ENCODE measurements around the gene SIRPG. TPM values are rescaled to one million over a fixed set of nuclear protein-coding genes. Genes with fewer than 3 reads are reported as not detected.
A peak's percentile ranks its signal among the peaks of the same experiment; 100 is the strongest.

Gene SIRPG
- total and polyA plus RNA-seq, 2 of the 8 experiments (the other 6 are each of a cell fraction or from before 2014, with no cell fraction given): 0.08 TPM; not detected in 1

GRCh38 chr20:1635291-1635979 is 22.1 kb downstream of the SIRPG start:
- Histone ChIP-seq H4K91ac (replicated peaks; ENCODE audit: insufficient read length, low read length) (no peak overlapping the region), H3K14ac (ENCODE audit: insufficient read length) (no peak overlapping the region), H2BK20ac (ENCODE audit: low read length) (no peak overlapping the region), H3K79me1 (ENCODE audit: low read depth, low read length) (no peaks in the 10 kb centered on the region), H3K79me2 (ENCODE audit: control insufficient read depth in 1 of 2, insufficient read depth in 2 of 2, low read length in 2 of 2) (no peaks in the 10 kb centered on the region), H2BK15ac (ENCODE audit: low read length) (no peak overlapping the region), H2BK12ac (ENCODE audit: low read depth, low read length) (no peak overlapping the region; the same call in 1 of the 2 replicates), H3K9me3 (ENCODE audit: insufficient read depth in 2 of 2, low read depth in 1 of 2, low read length in 1 of 2) (no peaks in the 10 kb centered on the region), H4K20me1 (replicated peaks in 1 of 2; ENCODE audit: control insufficient read depth in 1 of 2, insufficient read depth in 2 of 2, low read length in 2 of 2) (no peaks in the 10 kb centered on the region), H3K23me2 (ENCODE audit: low read depth, low read length) (no peaks in the 10 kb centered on the region), H3K18ac (ENCODE audit: extremely low read depth, low read length) (no peak overlapping the region), H2AK5ac (ENCODE audit: low read depth, low read length) (no peak overlapping the region), H4K5ac (ENCODE audit: insufficient read length, low read depth, low read length) (no peak overlapping the region), H2AFZ (ENCODE audit: low read length) (no peak overlapping the region), H3K36me3 (ENCODE audit: control insufficient read depth in 2 of 4, insufficient read depth in 4 of 4, low read length in 3 of 4) (no peaks in the 10 kb centered on the region), H3K4ac (replicated peaks; ENCODE audit: insufficient read length, low read depth, low read length) (no peak overlapping the region), H3K9ac (replicated peaks in 1 of 4; ENCODE audit: extremely low read depth in 1 of 4, low read depth in 3 of 4, low read length in 3 of 4) (no peak overlapping the region), H2BK120ac (replicated peaks; ENCODE audit: low read depth, low read length) (no peak overlapping the region), H3K4me3 (ENCODE audit: extremely low read depth in 1 of 4, insufficient read depth in 2 of 4, low read depth in 3 of 4, low read length in 4 of 4) (no peak overlapping the region), H4K8ac (ENCODE audit: extremely low read depth, insufficient read depth, low read length) (no peak overlapping the region), H3K56ac (replicated peaks; ENCODE audit: insufficient read length, low read depth, low read length) (no peak overlapping the region), H3K27ac (ENCODE audit: low read depth, low read length) (no peak overlapping the region), H2BK5ac (ENCODE audit: low read depth, low read length) (no peak overlapping the region), H3K23ac (ENCODE audit: insufficient read length) (no peak overlapping the region), H3K4me2 (ENCODE audit: insufficient read depth in 1 of 2, low read depth in 2 of 2, low read length in 2 of 2) (peak overlapping the region in 1 of 2 experiments; percentile 27; a peak in 2 of 4 replicates), H3K4me1 (replicated peaks in 1 of 4; ENCODE audit: control insufficient read depth in 3 of 4, insufficient read depth in 4 of 4, low read length in 3 of 4) (peaks cover 0 to 9% (median 4%) of the 10 kb centered on the region in 4 experiments; a peak in 4 of 7 replicates), H3K27me3 (replicated peaks in 1 of 4; ENCODE audit: control insufficient read depth in 3 of 4, extremely low read depth in 1 of 4, insufficient read depth in 3 of 4, low read length in 3 of 4) (no peaks in the 10 kb centered on the region)
- DNase-seq (ENCODE audit: low read depth in 1 of 2, low spot score in 2 of 2): no peak
- WGBS, 2 experiments (ENCODE audit: extremely low coverage in 1 of 2, insufficient coverage in 1 of 2, insufficient read length in 1 of 2, insufficient replicate concordance in 2 of 2, low coverage in 1 of 2, low lambda C conversion rate in 2 of 2, missing lambda C conversion rate in 1 of 2): 78% methylated on average over 10 of the region's 10 CpGs; no CpG with 5 or more reads in 1 of the 2 experiments
- ChIA-PET CTCF (ENCODE audit: partially characterized antibody) (interaction anchor here (0.6 to 1.2 kb wide), 2 partner anchors 14 to 166 kb away, joined by 3 to 4 read pairs; no protein-coding TSS in a partner anchor), POLR2A (ENCODE audit: partially characterized antibody) (interaction anchor here (0.7 to 1.3 kb wide), 2 partner anchors 168 to 222 kb away, joined by 3 to 4 read pairs; no protein-coding TSS in a partner anchor)
- FAIRE-seq: no peak
- TF ChIP-seq ATF2 (IDR thresholded peaks at IDR 0.05; ENCODE audit: low read length) (no peak), KDM4A (IDR thresholded peaks at IDR 0.05; ENCODE audit: low read depth, low read length, severe bottlenecking) (no peak), MAX (IDR thresholded peaks at IDR 0.05) (no peak), HDAC6 (IDR thresholded peaks at IDR 0.05; ENCODE audit: low read depth, low read length) (no peak), USF2 (IDR thresholded peaks at IDR 0.05; ENCODE audit: low read length) (no peak), CHD1 (IDR thresholded peaks at IDR 0.05; ENCODE audit: low read depth, low read length) (no peak), JUN (IDR thresholded peaks at IDR 0.05; ENCODE audit: low read depth, low read length) (no peak), HDAC2 (IDR thresholded peaks at IDR 0.05; ENCODE audit: borderline replicate concordance in 1 of 2, low read depth in 2 of 2, low read length in 2 of 2) (no peak), BRCA1 (IDR thresholded peaks at IDR 0.05; ENCODE audit: low read depth, low read length) (no peak)
